AG09309 (cell line): Measurements from ENCODE around the gene MTMR11.

ENCODE experiments used
- DNase-seq: peaks from one replicate; pipeline ENCODE4 v3.0.0-alpha.2; 2010; ENCODE audit warnings: low read depth
- H3K4me3 ChIP-seq: 2 replicates; pipeline ENCODE4 v1.5.1; 2011; ENCODE audit warnings: mild to moderate bottlenecking, low read depth, low read length, moderate library complexity; ENCODE audit not compliant: control insufficient read depth
- TF ChIP-seq, protein P1 (sequence below): IDR thresholded peaks from 2 replicates; pipeline ENCODE4 v1.5.1; 2011; ENCODE audit warnings: mild to moderate bottlenecking, low read depth, low read length, inconsistent platforms; ENCODE audit not compliant: insufficient read depth, control insufficient read depth; ENCODE audit errors: missing control alignments

MTMR11 gene

GRCh38 chr1:149883598-149884247 is 53.0 kb downstream of the MTMR11 start:
- no peak overlapping the region for H3K4me3 ChIP-seq
- TF ChIP-seq, protein P1, sequence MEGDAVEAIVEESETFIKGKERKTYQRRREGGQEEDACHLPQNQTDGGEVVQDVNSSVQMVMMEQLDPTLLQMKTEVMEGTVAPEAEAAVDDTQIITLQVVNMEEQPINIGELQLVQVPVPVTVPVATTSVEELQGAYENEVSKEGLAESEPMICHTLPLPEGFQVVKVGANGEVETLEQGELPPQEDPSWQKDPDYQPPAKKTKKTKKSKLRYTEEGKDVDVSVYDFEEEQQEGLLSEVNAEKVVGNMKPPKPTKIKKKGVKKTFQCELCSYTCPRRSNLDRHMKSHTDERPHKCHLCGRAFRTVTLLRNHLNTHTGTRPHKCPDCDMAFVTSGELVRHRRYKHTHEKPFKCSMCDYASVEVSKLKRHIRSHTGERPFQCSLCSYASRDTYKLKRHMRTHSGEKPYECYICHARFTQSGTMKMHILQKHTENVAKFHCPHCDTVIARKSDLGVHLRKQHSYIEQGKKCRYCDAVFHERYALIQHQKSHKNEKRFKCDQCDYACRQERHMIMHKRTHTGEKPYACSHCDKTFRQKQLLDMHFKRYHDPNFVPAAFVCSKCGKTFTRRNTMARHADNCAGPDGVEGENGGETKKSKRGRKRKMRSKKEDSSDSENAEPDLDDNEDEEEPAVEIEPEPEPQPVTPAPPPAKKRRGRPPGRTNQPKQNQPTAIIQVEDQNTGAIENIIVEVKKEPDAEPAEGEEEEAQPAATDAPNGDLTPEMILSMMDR, result no peak
- no peak for DNase-seq

GRCh38 chr1:149881876-149882275 is 54.8 kb downstream of the MTMR11 start:
- no peak overlapping the region for H3K4me3 ChIP-seq
- TF ChIP-seq, protein P1, result no peak
- no peak for DNase-seq

- no peak overlapping the region for H3K4me3 ChIP-seq
- TF ChIP-seq, protein P1, result no peak
Observed at GRCh38 chr1:149879556-149879955, 57.1 kb downstream of the MTMR11 start.

More at GRCh38 chr1:149879556-149879955, 57.1 kb downstream of the MTMR11 start:
- DNase-seq, result no peak
